Germinal center (tissue), 1 donor: ENCODE results near the gene VSIG10.
"Not testable (repeated sequence)": the region's sequence is repeated elsewhere in the genome, so short reads cannot be mapped to it uniquely, and the experiment has no call there.

Experiments used
- DNase-seq: peaks from one replicate; pipeline ENCODE4 v3.0.0; 2012; ENCODE audit warnings: mixed read lengths, low spot score

Gene VSIG10

GRCh38 chr12:118107694-118108093, 3.9 kb upstream of the VSIG10 start:
- no peak for DNase-seq

- DNase-seq: no peak
Measured at GRCh38 chr12:118107011-118107410, 3.2 kb upstream of the VSIG10 start.

DNA sequence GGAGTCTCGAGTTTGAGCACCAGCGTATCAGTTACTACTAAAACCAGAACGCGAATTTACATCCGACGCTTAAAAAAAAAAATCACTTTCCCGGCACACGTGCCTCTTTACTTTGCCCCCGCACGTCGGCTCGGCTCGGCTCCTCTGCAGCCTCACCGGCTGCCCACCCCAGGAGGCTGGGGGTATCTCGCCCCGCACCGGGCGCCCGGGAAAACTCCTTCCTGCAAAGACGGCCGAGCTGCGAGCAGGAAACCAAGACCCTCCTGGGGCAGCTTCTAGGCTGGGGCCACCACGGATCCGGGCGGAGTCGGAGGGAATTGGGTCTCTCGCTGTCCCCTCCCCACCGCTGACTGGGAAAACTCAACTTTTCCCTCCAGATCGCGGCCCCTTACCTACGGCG, 610 bp downstream of the VSIG10 start:
- no peak for DNase-seq

- DNase-seq: no peak
Measured at GRCh38 chr12:118102609-118103008, 1.2 kb downstream of the VSIG10 start.

DNA sequence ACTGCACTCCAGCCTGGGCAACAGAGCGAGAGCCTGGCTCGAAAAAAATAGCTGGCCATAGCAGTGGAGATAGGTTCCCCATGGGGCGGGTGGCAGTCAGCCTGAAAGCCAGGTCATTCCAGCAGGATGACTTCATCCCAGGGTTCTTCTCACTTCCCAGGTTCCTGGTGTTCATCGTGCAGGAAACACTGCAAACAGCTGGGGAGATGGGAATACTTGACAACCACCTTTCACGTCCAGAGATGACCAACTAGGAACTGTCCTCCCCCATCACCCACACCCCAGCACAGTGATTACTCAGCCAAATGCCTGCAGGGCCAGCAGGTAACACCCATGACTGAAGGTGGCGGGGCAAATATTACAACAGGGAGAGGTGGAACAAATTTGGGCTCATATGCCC, 1.7 kb downstream of the VSIG10 start:
- no peak for DNase-seq

DNA sequence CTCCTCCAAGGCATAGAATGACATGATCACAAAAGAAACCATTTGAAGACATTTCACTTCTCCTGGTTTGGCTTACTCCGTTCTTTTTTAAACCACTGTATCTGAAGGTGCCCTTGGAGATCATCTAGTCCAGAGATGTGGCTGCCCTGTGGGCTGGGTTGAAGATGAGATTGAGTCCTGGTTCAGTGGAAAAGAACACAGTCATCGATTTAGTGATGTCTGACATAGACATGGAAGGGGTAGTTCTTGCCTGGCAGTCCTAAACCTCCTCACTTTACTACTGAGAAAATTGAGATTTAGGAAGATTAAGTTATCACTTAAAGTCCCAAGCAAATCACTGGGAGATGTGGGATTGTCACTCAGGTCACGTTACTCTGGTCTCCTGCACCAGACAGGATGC, 2.8 kb downstream of the VSIG10 start:
- no peak for DNase-seq

DNA sequence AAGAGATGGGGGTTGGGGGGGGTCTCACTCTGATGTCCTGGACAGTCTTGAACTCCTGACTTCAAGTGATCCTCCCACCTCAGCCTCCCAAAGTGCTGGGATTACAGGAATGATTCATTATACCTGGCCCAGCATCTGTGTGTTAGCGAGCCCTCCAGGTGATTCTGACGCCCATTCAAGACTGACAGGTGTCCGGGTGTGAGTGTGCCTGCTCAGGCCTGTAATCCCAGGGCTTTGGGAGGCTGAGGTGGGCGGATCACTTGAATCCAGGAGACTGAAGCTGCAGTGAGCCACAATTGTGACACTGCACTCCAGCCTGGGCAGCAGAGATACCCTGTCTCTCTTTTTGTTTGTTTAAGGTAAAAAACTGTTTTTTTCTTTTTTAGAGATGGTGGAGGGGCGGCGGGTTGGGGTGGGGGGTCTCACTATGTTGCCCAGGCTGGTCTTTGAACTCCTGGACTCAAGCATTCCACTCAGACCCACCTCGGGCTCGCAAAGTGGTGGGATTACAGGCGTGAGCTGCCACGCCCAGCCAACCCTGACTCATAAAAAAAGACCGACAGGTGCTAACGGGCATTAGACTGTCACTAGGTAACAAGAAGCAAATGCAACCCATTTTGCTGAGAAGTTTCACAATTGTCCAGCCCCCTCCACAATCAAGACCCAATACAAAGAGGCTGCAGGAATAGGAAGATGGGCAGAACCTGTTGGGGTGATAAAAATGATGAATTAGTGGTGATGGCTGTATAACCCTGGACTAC, 4.7 kb downstream of the VSIG10 start:
- DNase-seq: no peak

DNA sequence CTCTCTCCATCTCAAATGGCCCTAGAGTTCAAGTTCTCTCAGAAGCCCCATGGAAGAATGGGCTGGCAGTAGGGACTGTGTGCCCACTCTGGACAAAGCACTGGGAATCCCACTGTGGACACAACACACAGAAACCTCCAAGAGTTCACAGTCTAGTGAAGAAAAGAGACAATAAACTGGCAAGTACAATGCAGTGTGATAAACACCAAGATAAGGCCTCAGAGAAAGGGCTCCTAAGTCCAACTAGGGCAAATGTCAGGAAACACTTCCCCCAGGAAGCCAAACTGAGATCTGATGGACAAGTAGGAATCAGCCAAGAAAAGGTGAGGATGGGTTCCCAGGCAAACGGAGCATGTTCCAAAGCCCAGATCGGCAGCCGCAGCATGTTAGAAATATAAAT, 5.4 kb downstream of the VSIG10 start:
- DNase-seq: no peak

DNA sequence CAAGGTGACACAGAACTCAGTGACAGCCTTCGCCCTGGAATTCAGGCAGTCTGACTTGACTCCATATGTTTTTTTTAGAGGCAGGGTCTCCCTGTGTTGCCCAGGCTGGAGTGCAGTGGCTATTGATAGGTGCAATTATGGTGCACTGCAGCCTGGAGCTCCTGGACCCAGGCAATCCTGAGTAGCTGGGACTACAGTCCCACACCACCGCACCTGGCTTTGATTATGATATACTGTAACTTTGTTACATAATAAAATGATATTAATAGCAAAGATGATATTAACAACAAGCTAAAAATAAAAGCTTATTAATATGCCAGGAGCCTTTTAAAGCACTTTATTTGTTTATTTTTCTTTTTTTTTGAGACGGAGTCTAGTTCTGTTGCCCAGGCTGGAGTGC, 9.8 kb downstream of the VSIG10 start:
- no peak for DNase-seq

- DNase-seq: no peak
Measured at GRCh38 chr12:118089782-118090181, 14.0 kb downstream of the VSIG10 start.

DNA sequence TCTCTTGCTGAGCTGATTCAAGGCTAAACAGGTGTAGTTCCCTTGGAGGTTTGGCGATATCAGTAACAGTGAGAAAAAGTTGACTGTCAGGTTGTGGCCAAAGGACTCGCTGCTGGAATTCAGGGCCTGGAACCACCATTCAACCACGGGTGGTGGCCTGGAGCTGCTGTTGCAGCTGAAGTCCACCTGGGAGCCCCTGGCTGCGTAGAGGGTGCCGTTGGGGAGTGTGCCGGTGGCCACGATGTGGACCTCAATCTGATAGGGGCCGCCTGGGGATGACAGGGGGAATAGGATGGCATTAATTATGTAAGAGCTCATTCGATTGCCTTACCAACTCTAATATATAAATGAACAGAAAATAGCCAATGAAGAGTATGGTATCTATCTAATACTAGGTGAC, 21.6 kb downstream of the VSIG10 start:
- no peak for DNase-seq

DNA sequence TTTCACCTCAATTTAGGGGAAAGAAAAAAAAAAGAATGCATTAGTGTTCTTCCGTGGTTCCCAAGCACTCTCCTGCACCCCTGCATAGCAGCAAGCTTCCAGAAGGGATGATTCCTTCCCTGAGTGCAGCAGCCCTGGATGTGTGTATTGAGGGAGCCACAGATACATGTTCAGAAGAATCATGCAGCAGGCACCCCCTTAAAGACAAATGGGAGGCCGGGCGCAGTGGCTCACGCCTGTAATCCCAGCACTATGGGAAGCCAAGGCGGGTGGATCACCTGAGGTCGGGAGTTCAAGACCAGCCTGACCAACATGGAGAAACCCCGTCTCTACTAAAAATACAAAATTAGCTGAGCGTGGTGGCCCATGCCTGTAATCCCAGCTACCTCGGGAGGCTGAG, 22.3 kb downstream of the VSIG10 start:
- not testable (repeated sequence) for DNase-seq

DNA sequence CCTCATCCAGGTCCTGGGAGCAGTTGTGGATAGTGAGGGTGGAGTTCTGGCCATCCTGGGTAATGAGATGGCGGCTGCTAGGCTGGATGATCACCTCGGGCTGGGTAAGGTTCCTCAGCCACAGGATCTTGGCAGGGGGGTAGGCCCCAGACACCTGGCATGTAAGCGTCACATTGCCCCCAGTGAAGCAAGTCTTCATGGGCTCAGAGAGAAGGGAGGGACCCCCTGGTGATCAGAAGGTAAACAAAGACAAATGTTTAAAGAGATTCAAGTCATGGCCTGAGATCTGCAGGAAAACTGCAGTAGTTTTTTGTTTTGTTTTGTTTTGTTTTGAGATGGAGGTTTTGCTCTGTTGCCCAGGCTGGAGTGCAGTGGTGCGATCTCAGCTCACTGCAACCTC, 30.0 kb downstream of the VSIG10 start:
- no peak for DNase-seq

- no peak for DNase-seq
Measured at GRCh38 chr12:118070650-118071049, 33.2 kb downstream of the VSIG10 start.

GRCh38 chr12:118068445-118068844, 35.4 kb downstream of the VSIG10 start:
- no peak for DNase-seq

- DNase-seq: no peak
Measured at GRCh38 chr12:118065380-118065779, 38.4 kb downstream of the VSIG10 start.

GRCh38 chr12:118064608-118065007, 39.2 kb downstream of the VSIG10 start:
- peak; percentile 33 for DNase-seq

DNA sequence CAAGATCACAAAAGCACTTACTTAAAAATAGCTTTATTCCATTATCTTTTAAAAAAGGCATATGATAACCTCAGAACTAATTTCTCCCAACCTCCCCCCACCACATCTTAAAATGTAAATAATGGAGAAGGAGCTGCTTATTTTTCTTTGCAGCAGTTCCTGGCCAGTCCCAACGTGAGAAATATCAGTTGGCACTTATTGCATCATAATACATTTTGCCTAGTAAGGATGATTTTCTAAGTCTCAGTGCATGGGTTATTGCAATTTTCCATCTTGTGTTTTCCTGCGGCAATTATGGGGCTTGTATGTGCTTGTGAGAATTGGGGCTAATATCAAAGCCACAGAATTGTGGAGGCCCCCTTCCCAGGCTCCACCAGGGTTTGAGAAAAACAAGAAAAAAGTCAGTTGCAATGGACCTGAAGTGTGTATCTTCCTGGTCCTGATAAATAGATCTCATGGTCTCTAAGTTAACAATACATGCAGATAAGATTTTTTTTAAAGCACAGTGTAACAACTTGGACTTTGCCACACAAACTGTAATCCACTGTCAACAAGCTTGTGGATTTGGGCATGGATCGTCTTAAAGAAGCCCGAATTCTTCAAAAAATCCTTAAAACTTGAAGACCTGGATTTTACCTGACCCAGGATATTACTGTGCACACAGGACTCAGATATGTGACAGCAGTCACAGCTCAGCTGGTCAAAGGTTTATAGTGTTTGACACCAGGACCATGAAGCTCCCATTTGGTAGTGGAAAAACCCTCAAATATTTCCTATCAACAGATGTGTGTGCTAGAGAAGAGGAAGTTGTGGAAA, 40.0 kb downstream of the VSIG10 start:
- no peak for DNase-seq

DNA sequence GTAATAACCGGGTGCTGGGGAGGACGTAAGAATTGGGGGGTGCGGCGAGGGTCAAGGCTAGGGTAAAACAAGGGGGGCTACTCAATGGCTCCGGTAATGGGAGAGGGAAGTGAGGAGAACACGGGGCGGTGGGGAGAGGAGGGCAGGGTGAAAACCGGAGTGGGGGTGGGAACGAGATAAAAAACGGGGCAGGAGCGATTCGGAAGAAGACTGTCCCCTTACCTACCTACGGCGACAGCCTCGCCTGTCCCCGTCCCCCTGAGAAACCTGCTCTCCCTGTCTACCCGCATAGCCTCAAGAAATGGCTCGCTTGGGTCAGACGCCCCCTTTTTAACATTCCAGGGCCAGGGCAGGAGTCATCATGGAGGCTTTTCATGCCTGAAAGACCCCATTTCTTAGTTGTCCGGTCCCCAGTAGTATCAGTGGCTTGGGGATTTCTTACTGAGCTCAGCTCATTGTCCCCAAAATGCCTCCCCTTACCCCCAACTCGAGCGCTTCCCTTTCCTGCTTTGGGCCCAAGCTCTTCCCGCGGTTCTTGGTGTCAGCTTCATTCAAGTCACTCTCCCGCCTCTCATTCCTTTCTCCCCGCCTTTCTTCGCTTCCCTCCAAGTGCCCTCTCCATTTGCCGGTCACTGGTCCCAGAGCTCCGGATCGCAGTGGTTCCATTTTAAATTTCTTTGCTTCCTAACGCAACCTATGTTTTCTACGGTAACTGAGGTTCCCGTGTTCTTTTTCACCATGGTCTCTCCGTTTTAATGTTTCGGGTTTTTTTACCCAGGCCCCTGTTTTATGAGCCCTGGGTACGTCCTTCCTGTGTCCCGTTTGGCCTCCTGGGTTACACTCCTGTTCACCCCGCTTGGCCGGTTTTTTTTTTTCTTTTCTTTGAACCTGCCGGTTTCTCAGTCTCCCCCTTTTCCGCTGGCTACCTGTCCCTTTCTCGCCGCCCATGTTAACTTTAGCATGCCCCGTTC, 41.7 kb downstream of the VSIG10 start:
- DNase-seq: peak; percentile 31

GRCh38 chr12:118061011-118061872, 42.6 kb downstream of the VSIG10 start, which contains the start of gene WSB2:
WSB2 (minus strand) TSS chr12:118061179; CDS start chr12:118061048, 131 bp downstream.
- DNase-seq: peak; percentile 62
